ENCODE data around the gene GPR27.

The GPR27 gene

DNA sequence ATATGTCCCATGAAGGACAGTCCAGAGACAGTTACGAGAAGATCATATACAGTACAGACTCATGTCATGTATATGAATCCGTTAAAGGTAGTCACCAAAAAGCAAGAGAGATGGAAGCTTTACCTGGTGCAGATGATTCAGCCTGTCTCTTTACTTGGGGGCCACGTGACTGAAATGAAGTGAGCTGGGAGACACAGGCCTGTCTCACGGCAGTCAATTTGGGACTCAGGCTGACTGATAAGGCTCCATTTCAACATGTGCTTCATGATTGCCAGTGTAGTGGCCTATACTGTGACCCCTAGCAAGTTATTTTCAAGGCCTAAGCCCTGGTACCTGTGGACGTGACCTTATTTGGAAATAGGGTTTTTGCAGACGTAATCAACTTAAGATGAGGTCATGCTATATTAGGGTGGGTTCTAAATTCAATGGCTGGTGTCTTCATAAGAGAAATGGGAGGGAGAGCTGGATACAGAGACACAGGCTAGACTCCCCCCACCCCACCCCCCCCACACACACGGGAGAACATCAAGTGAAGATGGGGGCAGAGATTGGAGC, 34.3 kb downstream of the GPR27 start:
- no peak for DNase-seq

DNA sequence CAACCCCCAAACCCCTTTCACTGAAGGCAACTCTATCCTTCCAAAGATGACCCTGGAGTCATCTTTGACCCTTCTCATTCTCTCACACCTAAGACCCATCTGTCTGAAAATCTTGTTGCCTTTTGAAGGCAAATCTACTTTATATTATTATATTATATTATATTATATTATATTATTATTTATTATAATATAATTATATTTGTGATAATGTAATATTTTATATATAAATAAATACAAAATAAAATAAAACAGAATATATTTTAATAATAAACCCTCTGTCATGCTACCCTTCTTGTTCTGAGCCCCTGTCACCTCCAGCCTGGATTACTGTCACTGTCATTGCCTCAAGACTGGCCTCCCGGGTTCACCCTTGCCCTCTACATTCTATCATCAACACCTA, 36.3 kb downstream of the GPR27 start:
- DNase-seq, result no peak

DNA sequence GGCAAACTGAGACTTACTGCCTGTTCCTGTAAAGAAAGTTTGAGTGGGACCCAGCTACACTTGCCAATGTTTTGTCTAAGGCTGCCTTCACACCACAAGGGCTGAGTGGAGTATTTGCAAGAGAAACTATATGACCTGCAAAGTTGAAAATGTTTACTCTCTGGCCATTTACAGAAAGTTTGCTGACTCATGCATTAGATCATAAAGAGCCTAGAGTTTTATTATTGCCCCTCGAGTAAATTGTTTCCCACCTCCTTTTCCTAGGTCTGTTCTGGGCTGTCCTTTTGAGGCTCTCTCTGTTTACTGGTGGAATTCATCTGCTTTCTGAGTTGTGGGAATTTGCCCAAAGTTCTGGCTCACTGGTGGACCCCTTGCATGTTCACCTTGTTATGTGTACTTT, 38.0 kb downstream of the GPR27 start:
- DNase-seq, result no peak

DNA sequence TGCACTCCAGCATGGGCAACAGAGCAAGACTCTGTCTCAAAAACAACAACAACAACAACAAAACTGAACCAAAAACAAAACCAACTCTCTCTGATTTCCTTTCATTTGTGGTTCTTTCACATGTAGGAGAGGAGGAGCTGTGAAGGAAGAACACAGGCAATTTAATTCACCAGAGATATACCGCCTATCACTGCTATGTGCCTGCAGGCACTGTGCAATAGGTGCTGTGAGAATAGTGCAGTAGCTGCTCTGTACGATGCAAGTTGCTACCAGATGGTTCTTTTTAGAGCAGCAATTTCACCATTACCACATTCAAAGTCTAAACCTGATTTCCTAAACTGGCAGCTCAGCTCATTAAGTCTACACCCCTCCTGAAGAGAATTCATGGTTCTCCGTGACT, 42.6 kb downstream of the GPR27 start:
- DNase-seq, result no peak

DNA sequence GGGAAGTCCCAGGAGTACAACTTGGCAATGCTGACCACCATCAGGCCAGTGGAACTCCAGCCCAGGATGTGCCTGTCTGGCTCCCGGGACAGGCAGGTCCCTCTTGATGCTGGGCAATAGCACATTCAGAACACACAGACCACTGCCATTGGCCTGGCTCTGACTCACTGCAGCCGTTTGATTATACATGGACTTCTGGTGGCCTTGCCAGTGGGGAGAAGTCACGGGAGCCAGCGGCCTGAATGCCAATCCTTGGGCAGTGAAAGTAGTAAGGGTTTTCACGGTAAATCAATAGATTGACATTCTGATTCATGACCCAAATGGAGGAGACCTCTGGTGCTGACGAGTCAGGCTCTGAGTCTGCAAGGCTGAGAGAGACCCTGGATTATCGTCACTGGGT, 43.8 kb downstream of the GPR27 start:
- no peak for DNase-seq

DNA sequence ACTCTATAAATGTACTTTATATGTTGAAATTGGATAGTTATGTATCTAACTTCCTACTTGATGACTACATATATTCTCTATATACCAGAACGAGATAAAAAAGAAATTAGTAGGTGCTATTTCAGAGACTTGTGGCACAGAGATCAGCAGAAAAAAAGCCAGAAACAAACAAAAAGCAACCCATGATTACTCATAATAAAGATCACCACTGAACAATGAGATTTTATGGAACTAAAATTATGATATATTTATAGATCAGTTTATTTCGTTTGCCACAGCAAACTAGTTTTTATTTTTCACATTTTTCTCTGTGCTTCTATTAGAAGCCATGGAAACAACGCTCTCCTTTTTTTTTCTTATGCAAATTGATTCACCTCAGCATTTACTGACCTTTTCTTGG, 46.4 kb downstream of the GPR27 start:
- no peak for DNase-seq

DNA sequence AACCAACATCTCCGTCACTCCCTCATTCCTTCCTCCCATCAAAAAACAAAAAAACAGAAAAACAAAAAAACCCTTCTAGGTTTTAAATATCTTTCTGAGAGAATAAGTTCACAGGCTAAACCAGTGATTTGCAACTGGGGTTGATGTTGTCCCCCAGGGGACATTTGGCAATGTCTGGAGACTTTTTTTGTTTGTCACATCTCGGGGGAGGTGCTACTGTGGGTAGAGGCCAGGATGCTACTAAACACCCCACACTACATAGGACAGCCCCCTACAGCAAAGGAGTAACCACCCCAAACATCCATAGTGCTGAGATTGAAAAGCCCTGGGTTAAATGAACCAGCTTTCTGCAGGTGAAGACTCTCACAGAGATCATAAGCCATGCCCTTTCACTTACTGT, 48.3 kb downstream of the GPR27 start:
- no peak for DNase-seq

DNA sequence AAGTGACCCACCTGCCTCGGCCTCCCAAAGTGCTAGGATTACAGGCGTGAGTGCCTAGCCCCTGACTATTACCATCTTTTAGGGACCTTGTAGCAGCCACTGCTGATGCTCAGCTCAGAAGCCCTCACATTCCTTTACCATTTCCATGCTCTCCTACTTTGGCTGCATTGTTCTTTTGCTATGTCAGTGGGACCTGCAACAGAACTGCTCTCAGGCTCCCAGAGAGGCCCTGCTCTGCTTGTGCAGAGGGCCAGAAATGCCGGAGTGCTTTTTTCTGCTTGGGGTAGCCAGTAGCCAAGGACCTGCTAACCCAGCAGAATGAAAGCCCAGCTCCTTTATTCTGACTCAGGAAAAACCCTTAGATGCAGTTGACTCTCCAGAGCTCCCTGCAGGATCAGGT, 49.6 kb downstream of the GPR27 start:
- no peak for DNase-seq

DNA sequence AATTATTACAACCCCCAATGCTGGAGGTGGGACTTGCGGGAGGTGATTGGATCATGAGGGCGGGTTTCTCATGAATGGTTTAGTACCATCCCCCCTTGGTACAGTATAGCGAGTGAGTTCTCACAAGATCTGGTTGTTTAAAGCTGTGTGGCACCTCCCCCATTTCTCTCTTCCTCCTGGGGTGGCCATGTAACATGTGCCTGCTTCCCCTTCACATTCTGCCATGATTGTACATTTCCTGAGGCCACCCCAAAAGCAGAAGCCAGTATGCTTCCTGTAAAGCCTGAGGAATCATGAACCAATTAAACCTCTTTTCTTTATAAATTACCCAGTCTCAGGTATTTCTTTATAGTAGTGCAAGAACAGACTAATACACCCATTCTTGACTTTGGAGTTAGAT, 51.5 kb downstream of the GPR27 start:
- no peak for DNase-seq

DNA sequence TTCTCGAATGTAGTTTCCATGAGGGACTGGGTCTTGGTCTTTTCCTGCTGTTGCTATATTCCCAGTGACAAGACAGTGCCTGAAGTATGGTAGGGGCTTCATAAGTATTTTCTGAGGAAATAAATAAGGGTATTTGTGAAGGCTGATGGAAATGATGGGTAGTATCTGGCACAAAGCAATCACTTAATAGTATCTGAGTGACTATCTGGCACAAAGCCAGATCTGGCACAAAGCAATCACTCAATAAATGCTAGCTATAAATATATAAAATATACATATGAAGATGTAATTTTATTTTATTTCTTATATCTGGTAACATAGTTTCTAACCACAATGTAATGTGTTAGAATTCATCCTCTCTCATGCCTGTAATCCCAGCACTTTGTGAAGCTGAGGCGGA, 52.0 kb downstream of the GPR27 start:
- no peak for DNase-seq

Measured in HCEC 1CT (cell line).